ENCODE data around the gene LPCAT1. TPM values are rescaled to one million over a fixed set of nuclear protein-coding genes. Genes with fewer than 3 reads are reported as not detected.
"Not testable (repeated sequence)": the region's sequence is repeated elsewhere in the genome, so short reads cannot be mapped to it uniquely, and the experiment has no call there.

LPCAT1 gene
- total RNA-seq, 2 experiments from 2014 or later, result 49.4 to 49.6 TPM

- Mint-ChIP-seq H3K27me3 (no peaks in the 10 kb centered on the region), H3K9me3 (peaks cover 18% of the 10 kb centered on the region), H3K4me1 (no peaks in the 10 kb centered on the region), H3K4me3 (no peak overlapping the region), H3K36me3 (peaks cover 2% of the 10 kb centered on the region), H3K27ac (no peak overlapping the region)
- DNase-seq, result no peak
These were observed 92.5 kb downstream of the LPCAT1 start for GRCh38 chr5:1431021-1431811.

DNA sequence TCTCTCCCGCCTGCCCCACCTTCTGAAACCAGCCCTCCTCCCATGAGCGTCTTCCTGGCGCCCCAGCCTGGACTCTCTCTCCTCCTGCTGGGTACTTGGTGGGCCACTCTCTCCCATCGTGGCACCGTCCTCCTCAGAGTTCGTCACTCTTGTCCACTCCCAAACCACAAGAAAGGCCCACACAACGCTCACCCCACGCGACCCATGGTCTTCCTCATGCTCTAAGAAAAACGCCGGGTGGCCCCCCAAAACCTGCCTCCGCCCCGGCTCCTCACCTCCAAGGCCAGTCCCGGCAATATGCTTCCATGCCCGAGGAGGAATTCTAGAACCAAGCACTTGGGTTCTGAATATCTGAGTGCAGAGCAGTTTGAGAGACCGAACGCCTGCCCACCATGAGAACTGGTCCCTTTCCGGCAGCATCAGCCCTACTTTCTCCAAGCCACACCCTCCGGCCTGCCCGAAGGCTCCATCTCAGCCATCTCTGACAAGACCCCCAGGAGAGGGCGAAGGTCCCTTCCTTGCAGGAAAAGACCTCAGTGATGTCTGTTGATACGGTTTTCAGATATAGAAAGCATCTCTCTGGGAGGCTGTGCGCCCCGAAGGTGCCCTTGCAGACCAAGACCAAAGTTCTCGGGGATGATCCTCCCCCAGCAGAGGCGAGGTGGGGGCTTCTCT lies 93.5 kb downstream of the LPCAT1 start:
- Mint-ChIP-seq H3K9me3 (peaks cover 18% of the 10 kb centered on the region), H3K4me3 (no peak overlapping the region), H3K27ac (no peak overlapping the region), H3K27me3 (no peaks in the 10 kb centered on the region), H3K36me3 (peaks cover 2% of the 10 kb centered on the region), H3K4me1 (no peaks in the 10 kb centered on the region)
- no peak for DNase-seq

- Mint-ChIP-seq H3K9me3 (peaks cover 18% of the 10 kb centered on the region), H3K36me3 (peaks cover 4% of the 10 kb centered on the region), H3K4me1 (no peaks in the 10 kb centered on the region), H3K4me3 (no peak overlapping the region), H3K27ac (no peak overlapping the region), H3K27me3 (no peaks in the 10 kb centered on the region)
- no peak for DNase-seq
These were observed 94.3 kb downstream of the LPCAT1 start for GRCh38 chr5:1429496-1429895.

GRCh38 chr5:1429066-1429465 lies 94.7 kb downstream of the LPCAT1 start:
- H3K27ac Mint-ChIP-seq, result no peak overlapping the region
- H3K9me3 Mint-ChIP-seq, result peaks cover 18% of the 10 kb centered on the region
- no peak overlapping the region for H3K4me3 Mint-ChIP-seq
- peaks cover 4% of the 10 kb centered on the region for H3K36me3 Mint-ChIP-seq
- no peaks in the 10 kb centered on the region for H3K4me1 Mint-ChIP-seq
- H3K27me3 Mint-ChIP-seq, result no peaks in the 10 kb centered on the region
- no peak for DNase-seq

DNA sequence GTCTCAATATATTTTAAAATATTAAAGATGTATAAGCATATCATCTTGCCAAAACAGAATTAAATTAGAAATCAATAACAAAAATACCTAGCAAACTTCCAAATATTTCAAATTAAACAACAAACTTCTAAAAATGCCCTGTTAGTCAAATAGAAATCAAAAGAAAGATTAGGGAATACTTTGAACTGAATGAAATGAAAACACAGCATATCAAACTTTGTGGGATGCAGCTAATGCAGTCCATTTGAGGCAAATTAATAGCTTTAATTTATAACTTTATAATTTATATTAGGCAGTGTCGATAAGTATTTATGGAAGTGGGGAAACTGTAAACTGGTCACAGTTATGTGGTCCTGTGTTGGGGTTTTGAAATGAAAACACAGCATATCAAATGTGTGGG lies 95.7 kb downstream of the LPCAT1 start:
- H3K4me1 Mint-ChIP-seq, result no peaks in the 10 kb centered on the region
- H3K27me3 Mint-ChIP-seq, result no peaks in the 10 kb centered on the region
- peaks cover 4% of the 10 kb centered on the region for H3K36me3 Mint-ChIP-seq

DNA sequence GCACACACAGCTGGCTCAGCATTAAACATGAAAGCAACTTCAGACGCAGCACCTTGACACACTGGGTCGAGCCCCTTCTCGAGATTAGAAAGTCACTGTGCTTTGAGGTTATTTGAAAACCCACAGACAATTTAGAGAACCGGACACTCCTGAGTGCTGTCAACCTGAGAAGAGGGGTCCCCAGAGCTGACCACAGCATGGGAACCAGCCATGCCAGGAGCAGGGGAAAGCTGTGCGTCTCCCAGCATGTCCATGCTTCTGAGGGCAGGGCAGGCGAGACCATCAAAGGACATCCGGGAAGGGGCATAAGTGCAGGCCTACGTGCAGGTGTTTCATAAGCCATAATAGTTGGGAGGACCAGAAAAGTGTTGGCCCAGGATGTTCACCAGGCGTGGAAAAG lies 99.0 kb downstream of the LPCAT1 start:
- H3K4me1 Mint-ChIP-seq, result no peaks in the 10 kb centered on the region
- peaks cover 4% of the 10 kb centered on the region for H3K36me3 Mint-ChIP-seq
- DNase-seq, result no peak
- H3K4me3 Mint-ChIP-seq, result no peak overlapping the region
- no peak overlapping the region for H3K27ac Mint-ChIP-seq
- no peaks in the 10 kb centered on the region for H3K27me3 Mint-ChIP-seq
- peaks cover 18% of the 10 kb centered on the region for H3K9me3 Mint-ChIP-seq

More for the DNA sequence above, 95.7 kb downstream of the LPCAT1 start:
- Mint-ChIP-seq H3K9me3 (peaks cover 18% of the 10 kb centered on the region), H3K27ac (no peak overlapping the region), H3K4me3 (no peak overlapping the region)
- DNase-seq, result no peak

- Mint-ChIP-seq H3K27me3 (no peaks in the 10 kb centered on the region), H3K9me3 (peaks cover 15% of the 10 kb centered on the region), H3K4me1 (no peaks in the 10 kb centered on the region), H3K4me3 (no peak overlapping the region), H3K36me3 (peaks cover 2% of the 10 kb centered on the region), H3K27ac (no peak overlapping the region)
- DNase-seq, result no peak
These were observed 99.7 kb downstream of the LPCAT1 start for GRCh38 chr5:1423901-1424603.

DNA sequence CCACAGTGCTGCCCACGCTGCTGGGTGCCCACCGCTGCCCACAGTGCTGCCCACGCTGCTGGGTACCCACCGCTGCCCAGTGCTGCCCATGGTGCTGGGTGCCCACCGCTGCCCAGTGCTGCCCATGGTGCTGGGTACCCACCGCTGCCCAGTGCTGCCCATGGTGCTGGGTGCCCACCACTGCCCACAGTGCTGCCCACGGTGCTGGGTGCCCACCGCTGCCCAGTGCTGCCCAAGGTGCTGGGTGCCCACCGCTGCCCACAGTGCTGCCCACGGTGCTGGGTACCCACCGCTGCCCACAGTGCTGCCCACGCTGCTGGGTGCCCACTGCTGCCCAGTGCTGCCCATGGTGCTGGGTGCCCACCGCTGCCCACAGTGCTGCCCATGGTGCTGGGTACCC lies 101.2 kb downstream of the LPCAT1 start:
- not testable (repeated sequence) for H3K27me3 Mint-ChIP-seq, H3K9me3 Mint-ChIP-seq, H3K27ac Mint-ChIP-seq, H3K4me1 Mint-ChIP-seq, H3K4me3 Mint-ChIP-seq, H3K36me3 Mint-ChIP-seq, DNase-seq

DNA sequence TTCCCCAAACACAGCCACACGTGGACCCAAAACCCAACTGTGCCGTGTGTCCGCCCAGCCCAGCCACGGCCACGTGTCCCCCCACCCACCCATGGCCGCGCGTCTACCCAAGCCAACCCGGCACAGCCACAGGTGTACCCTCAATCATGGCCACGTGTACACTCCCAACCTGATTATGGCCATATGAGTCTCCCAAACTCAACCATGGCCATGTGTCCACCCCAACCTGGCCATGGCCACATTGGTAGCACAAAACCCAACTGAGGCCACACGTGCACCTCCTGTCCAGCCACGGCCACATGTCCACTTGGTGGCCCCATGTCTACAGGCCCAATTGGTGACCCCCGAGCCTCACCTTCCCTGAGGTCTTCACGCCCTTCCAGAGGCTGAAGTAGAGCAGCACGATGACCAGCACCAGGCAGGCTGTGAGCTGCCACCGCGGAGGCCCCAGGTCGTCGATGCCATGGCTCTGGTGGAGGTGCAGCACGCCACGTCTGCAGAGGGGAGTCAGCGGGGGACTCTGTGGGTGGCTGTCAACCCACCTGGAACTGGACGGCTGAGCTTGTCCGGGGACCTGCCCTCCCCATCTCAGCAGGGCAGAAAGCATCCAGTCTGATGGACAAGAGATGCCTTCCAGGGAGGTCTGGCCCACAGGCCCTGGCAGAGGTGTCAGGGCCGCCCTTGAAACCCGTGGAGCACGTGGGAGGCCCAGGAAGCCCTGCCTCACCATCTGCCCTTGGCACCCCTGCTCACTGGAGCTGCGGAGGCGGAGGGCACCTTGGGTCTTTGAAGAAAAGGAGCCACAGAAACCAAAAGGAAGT lies 102.0 kb downstream of the LPCAT1 start:
- peaks cover 3% of the 10 kb centered on the region for H3K9me3 Mint-ChIP-seq
- H3K27me3 Mint-ChIP-seq, result no peaks in the 10 kb centered on the region
- H3K27ac Mint-ChIP-seq, result no peak overlapping the region
- no peak overlapping the region for H3K4me3 Mint-ChIP-seq
- H3K4me1 Mint-ChIP-seq, result no peaks in the 10 kb centered on the region
- H3K36me3 Mint-ChIP-seq, result peaks cover 2% of the 10 kb centered on the region
- DNase-seq, result no peak

GRCh38 chr5:1420211-1421195 lies 103.3 kb downstream of the LPCAT1 start:
- Mint-ChIP-seq H3K4me1 (no peaks in the 10 kb centered on the region), H3K4me3 (no peak overlapping the region), H3K36me3 (peaks cover 2% of the 10 kb centered on the region), H3K9me3 (no peaks in the 10 kb centered on the region), H3K27ac (no peak overlapping the region), H3K27me3 (no peaks in the 10 kb centered on the region)
- DNase-seq, result no peak

DNA sequence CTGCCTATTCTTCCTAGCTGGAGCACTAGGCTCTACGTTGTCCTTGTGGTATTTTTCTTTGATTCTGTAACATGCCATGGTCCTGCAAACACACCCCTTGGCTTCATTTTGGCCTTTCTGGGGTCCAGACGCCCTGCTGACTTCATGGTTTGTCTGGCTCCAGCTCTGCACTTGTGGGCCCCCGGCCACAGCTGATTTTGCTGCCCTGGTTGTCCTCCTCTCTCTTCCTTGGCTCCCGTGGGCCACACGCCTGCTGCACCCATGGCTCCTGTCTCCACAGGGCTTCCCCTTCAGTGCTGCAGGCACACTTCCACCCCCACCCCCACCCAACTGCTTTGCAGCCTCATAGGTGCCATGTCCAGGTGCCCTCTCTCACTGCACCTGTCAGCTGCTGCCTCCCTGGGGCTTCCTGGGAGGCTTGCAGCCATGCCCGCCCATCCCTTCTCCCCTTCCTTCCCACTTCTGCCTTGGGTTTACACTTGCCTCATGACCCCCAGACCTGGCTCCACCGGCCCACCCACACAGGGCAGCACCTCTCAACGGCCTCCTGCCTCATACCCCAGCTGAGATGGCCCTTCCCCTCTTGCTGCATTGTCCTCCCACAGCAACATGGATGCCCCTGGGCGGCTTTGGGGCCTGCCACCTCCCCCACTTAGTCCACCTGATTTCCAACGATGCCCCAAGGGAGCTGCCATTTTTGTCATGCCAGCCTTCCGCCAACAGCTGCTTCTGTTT lies 104.1 kb downstream of the LPCAT1 start:
- no peak overlapping the region for H3K27ac Mint-ChIP-seq
- H3K36me3 Mint-ChIP-seq, result no peaks in the 10 kb centered on the region
- DNase-seq, result no peak
- H3K4me1 Mint-ChIP-seq, result no peaks in the 10 kb centered on the region
- H3K27me3 Mint-ChIP-seq, result no peaks in the 10 kb centered on the region
- no peak overlapping the region for H3K4me3 Mint-ChIP-seq
- H3K9me3 Mint-ChIP-seq, result no peaks in the 10 kb centered on the region

- Mint-ChIP-seq H3K36me3 (no peaks in the 10 kb centered on the region), H3K9me3 (no peaks in the 10 kb centered on the region), H3K4me1 (no peaks in the 10 kb centered on the region), H3K27ac (no peak overlapping the region), H3K27me3 (no peaks in the 10 kb centered on the region), H3K4me3 (no peak overlapping the region)
- no peak for DNase-seq
These were observed 104.9 kb downstream of the LPCAT1 start for GRCh38 chr5:1418921-1419280.

DNA sequence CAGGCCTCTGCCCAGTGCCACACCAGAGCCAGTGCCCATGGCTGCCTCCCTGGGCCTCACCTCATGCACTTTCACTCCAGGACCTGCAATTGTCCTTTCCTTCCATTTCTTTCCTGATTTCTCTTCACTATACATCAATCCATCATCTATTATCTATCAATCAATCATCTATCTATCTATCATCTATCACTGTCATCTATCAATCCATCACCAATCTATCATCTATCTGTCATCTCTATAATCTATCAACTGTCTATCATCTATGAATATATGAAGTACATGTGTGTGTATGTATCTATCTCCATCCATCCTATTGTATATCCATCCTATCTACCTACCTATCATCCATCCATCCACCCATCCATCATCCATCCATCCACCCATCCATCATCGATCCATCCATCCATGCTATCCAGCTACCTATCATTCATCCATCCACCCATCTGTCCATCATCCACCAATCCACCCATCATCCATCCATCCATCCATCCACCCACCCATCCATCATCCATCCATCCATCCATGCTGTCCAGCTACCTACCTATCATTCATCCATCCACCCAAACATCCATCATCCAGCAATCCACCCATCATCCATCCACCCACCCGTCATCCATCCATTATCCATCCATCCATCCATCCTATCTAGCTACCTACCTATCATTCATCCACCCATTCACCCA lies 105.4 kb downstream of the LPCAT1 start:
- Mint-ChIP-seq H3K9me3 (no peaks in the 10 kb centered on the region), H3K36me3 (no peaks in the 10 kb centered on the region), H3K27ac (no peak overlapping the region), H3K4me1 (no peaks in the 10 kb centered on the region), H3K27me3 (no peaks in the 10 kb centered on the region), H3K4me3 (no peak overlapping the region)
- DNase-seq, result no peak

Measured in activated naive CD8-positive, alpha-beta T cell treated with anti-CD3 and anti-CD28 coated beads for 36 hours (primary cell).